SK-N-SH (cell line): Measurements from ENCODE around the gene OR7G1. TPM values are rescaled to one million over a fixed set of nuclear protein-coding genes. Genes with fewer than 3 reads are reported as not detected.

Source experiments
- CTCF ChIA-PET: fragments of 300-600, 350-600 bp; formaldehyde crosslinking; extraction: SDS; loops from one replicate; lab custom pipeline; 2021; lab: Yijun Ruan, JAX
- POLR2A ChIA-PET: fragments of 350-600 bp; sonication (Branson Sonifier 250); formaldehyde crosslinking; extraction: SDS; loops from one replicate; lab custom pipeline; 2020; ENCODE audit warnings: antibody characterized with exemption, inconsistent platforms; lab: Yijun Ruan, JAX
- DNase-seq: peaks from one replicate; pipeline ENCODE4 v3.0.0; 2012
- H2AFZ ChIP-seq: fragments of 200-600 bp; sonication (generic); 2 replicates; pipeline ENCODE4 v1.8.1; 2016; ENCODE audit warnings: antibody characterized with exemption, mild to moderate bottlenecking, low read depth
- H3F3A ChIP-seq: fragments of 200-600 bp; sonication (generic); replicated peaks from 2 replicates; pipeline ENCODE3; 2016; ENCODE audit warnings: antibody characterized with exemption, mild to moderate bottlenecking; ENCODE audit not compliant: insufficient read depth
- H3K27ac ChIP-seq, 2 experiments: fragments of 200-500 bp in 1 of 2; fragments of 200-600 bp in 1 of 2; sonication (Bioruptor generic) in 1 of 2; sonication (generic), shearing (Covaris generic) in 1 of 2; 2 replicates each; pipeline versions ENCODE4 v1.5.1 to v1.6.1; 2014 to 2016; ENCODE audit warnings: low read depth in 2 of 2, inconsistent platforms in 1 of 2, low read length in 1 of 2, mild to moderate bottlenecking in 1 of 2, mixed read lengths in 1 of 2
- H3K27me3 ChIP-seq: fragments of 200-600 bp; sonication (generic), shearing (Covaris generic); 2 replicates; pipeline ENCODE4 v1.6.1; 2016; ENCODE audit warnings: mixed run types; ENCODE audit not compliant: insufficient read depth
- H3K36me3 ChIP-seq, 2 experiments: fragments of 200-500 bp in 1 of 2; fragments of 200-600 bp in 1 of 2; sonication (Bioruptor generic) in 1 of 2; sonication (generic) in 1 of 2; replicated peaks in 1 of 2; 2 replicates each; pipeline versions ENCODE3 to v1.5.1; 2014 to 2016; ENCODE audit warnings: low read length in 1 of 2, mild to moderate bottlenecking in 1 of 2; ENCODE audit not compliant: insufficient read depth in 2 of 2, control insufficient read depth in 1 of 2
- H3K4me1 ChIP-seq, 2 experiments: fragments of 200-500 bp in 1 of 2; fragments of 200-600 bp in 1 of 2; sonication (Bioruptor generic) in 1 of 2; sonication (generic), shearing (Covaris generic) in 1 of 2; 2 replicates each; pipeline versions ENCODE4 v1.5.1 to v1.6.1; 2014 to 2016; ENCODE audit warnings: low read depth in 1 of 2, low read length in 1 of 2, mixed run types in 1 of 2; ENCODE audit not compliant: insufficient read depth in 2 of 2, control insufficient read depth in 1 of 2
- H3K4me2 ChIP-seq: fragments of 200-600 bp; sonication (generic), shearing (Covaris generic); 2 replicates; pipeline ENCODE4 v1.6.1; 2017; ENCODE audit warnings: mixed run types
- H3K4me3 ChIP-seq, 2 experiments: fragments of 200-500 bp in 1 of 2; fragments of 200-600 bp in 1 of 2; sonication (Bioruptor generic) in 1 of 2; sonication (generic), shearing (Covaris generic) in 1 of 2; 2 replicates each; pipeline versions ENCODE4 v1.5.1 to v1.8.1; 2014 to 2016; ENCODE audit warnings: low read depth in 2 of 2, inconsistent platforms in 1 of 2, low read length in 1 of 2, mild to moderate bottlenecking in 1 of 2, mixed read lengths in 1 of 2, moderate library complexity in 1 of 2
- H3K79me2 ChIP-seq: fragments of 200-600 bp; sonication (generic); 2 replicates; pipeline ENCODE4 v1.8.1; 2017; ENCODE audit warnings: mild to moderate bottlenecking; ENCODE audit not compliant: insufficient read depth
- H3K9ac ChIP-seq: fragments of 200-600 bp; sonication (generic); 2 replicates; pipeline ENCODE4 v1.6.1; 2017; ENCODE audit warnings: mixed run types
- H3K9me2 ChIP-seq: fragments of 200-600 bp; sonication (generic); 2 replicates; pipeline ENCODE4 v1.6.1; 2017; ENCODE audit warnings: mixed run types
- H3K9me3 ChIP-seq: fragments of 200-600 bp; sonication (generic); 2 replicates; pipeline ENCODE4 v1.6.1; 2017; ENCODE audit warnings: mixed run types, mild to moderate bottlenecking, moderate library complexity
- H4K20me1 ChIP-seq: fragments of 200-600 bp; sonication (generic); 2 replicates; pipeline ENCODE4 v1.6.1; 2017; ENCODE audit warnings: mild to moderate bottlenecking, mixed run types; ENCODE audit not compliant: insufficient read depth
- ELF1 ChIP-seq: IDR thresholded peaks from 2 replicates; pipeline ENCODE4 v1.4.0; 2012
- GABPA ChIP-seq: IDR thresholded peaks from 2 replicates; pipeline ENCODE4 v1.4.0; 2012; ENCODE audit warnings: low read depth, mild to moderate bottlenecking
- GATA2 ChIP-seq: sonication (generic); formaldehyde crosslinking; IDR thresholded peaks from 2 replicates; pipeline ENCODE4 v1.5.0; 2020; ENCODE audit warnings: mild to moderate bottlenecking, missing genetic modification reagents
- JUND ChIP-seq: IDR thresholded peaks from 2 replicates; pipeline ENCODE4 v1.4.0; 2012
- MAX ChIP-seq: IDR thresholded peaks from 2 replicates; pipeline ENCODE4 v1.4.0; 2012; ENCODE audit warnings: low read depth
- MXI1 ChIP-seq: IDR thresholded peaks from 2 replicates; pipeline ENCODE4 v1.6.1; 2012; ENCODE audit warnings: mild to moderate bottlenecking, low read depth, low read length, improper control_type of control experiment
- PBX3 ChIP-seq: IDR thresholded peaks from 2 replicates; pipeline ENCODE4; 2012
- POLR2AphosphoS5 ChIP-seq: IDR thresholded peaks from 2 replicates; pipeline ENCODE4 v1.6.1; 2012; ENCODE audit warnings: low read depth, low read length
- RCOR1 ChIP-seq: fragments of 150-350 bp; IDR thresholded peaks from 2 replicates; pipeline ENCODE4 v1.6.1; 2017; ENCODE audit warnings: antibody characterized with exemption, low read length
- REST ChIP-seq: IDR thresholded peaks from 2 replicates; pipeline ENCODE4 v1.6.1; 2012; ENCODE audit warnings: mild to moderate bottlenecking, low read depth, low read length, moderate library complexity
- RFX5 ChIP-seq: IDR thresholded peaks from 2 replicates; pipeline ENCODE4 v1.6.1; 2012; ENCODE audit warnings: mild to moderate bottlenecking, improper control_type of control experiment, low read length
- SMC3 ChIP-seq: IDR thresholded peaks from 2 replicates; pipeline ENCODE4 v1.6.1; 2012; ENCODE audit warnings: low read depth, low read length, improper control_type of control experiment
- TAF1 ChIP-seq: IDR thresholded peaks from 2 replicates; pipeline ENCODE4 v1.6.1; 2012; ENCODE audit warnings: low read depth, mild to moderate bottlenecking, low read length, moderate library complexity, borderline replicate concordance
- TEAD4 ChIP-seq: IDR thresholded peaks from 2 replicates; pipeline ENCODE4 v1.4.0; 2012; ENCODE audit warnings: mild to moderate bottlenecking, borderline replicate concordance; ENCODE audit not compliant: insufficient read depth
- USF2 ChIP-seq: fragments of 150-350 bp; IDR thresholded peaks from 2 replicates; pipeline ENCODE4 v1.6.1; 2017; ENCODE audit warnings: antibody characterized with exemption, low read length, low read depth, borderline replicate concordance
- YY1 ChIP-seq: IDR thresholded peaks from 2 replicates; pipeline ENCODE4 v1.4.0; 2012; ENCODE audit warnings: low read depth, mild to moderate bottlenecking
- WGBS: methylation state at CpG from one replicate; pipeline ENCODE4 v1.1.6; 2017; ENCODE audit warnings: low lambda C conversion rate; 5-methylcytosine and 5-hydroxymethylcytosine counted together
- polyA plus RNA-seq, 3 experiments: library from polyadenylated mRNA; depleted of rRNA; stranded (reverse); fragments of >200 nt; gene quantifications; 2 replicates each; pipeline ENCODE4 v1.2.3, GENCODE V29; 2012

OR7G1 gene
- polyA plus RNA-seq, 1 of the 3 experiments (the other 2 are of a cell fraction), result not detected

- TF ChIP-seq PBX3 (no peak), YY1 (no peak), GATA2 (CRISPR knock-in tag) (no peak), TAF1 (no peak), TEAD4 (no peak), MXI1 (no peak), ELF1 (no peak), GABPA (no peak), RCOR1 (no peak), JUND (no peak), REST (no peak), POLR2AphosphoS5 (no peak), RFX5 (no peak), USF2 (no peak), MAX (no peak), SMC3 (no peak)
- TF ChIP-seq, all 33 proteins: peak for 0
- Histone ChIP-seq H3F3A (peaks cover 10% of the 10 kb centered on the region), H3K9me2 (no peaks in the 10 kb centered on the region), H3K4me2 (no peak overlapping the region), H3K27me3 (peaks cover 4% of the 10 kb centered on the region; the same call in 1 of the 2 replicates), H2AFZ (no peak overlapping the region), H3K36me3 (no peaks in the 10 kb centered on the region), H3K79me2 (no peaks in the 10 kb centered on the region), H3K4me1 (peaks cover 0 to 9% of the 10 kb centered on the region in 2 experiments; a peak in 2 of 4 replicates), H3K9ac (no peak overlapping the region), H3K27ac (no peak overlapping the region), H3K9me3 (no peaks in the 10 kb centered on the region), H3K4me3 (no peak overlapping the region), H4K20me1 (no peaks in the 10 kb centered on the region)
- ChIA-PET POLR2A (no interaction called here), CTCF (interaction anchor here (1.0 kb wide), 1 partner anchor 379 kb away, joined by 3 read pairs; no protein-coding TSS in a partner anchor)
- WGBS, result 55% methylated on average over 7 of the region's 10 CpGs
- no peak for DNase-seq
Measured at GRCh38 chr19:9076901-9077300, 38.7 kb downstream of the OR7G1 start.
